Esophagus muscularis mucosa (tissue), 4 donors: ENCODE data around the gene AGXT.

Source experiments
- EP300 ChIP-seq: sonication (generic); formaldehyde crosslinking; IDR thresholded peaks from one replicate; pipeline ENCODE4 v1.6.1; 2017; ENCODE audit warnings: antibody characterized with exemption
- POLR2A ChIP-seq: fragments of 450-650 bp; IDR thresholded peaks from one replicate; pipeline ENCODE4 v1.6.1; 2017; ENCODE audit warnings: antibody characterized with exemption, moderate library complexity, mild to moderate bottlenecking, low read depth
- POLR2AphosphoS5 ChIP-seq, 2 donors: sonication (generic); formaldehyde crosslinking; IDR thresholded peaks; one replicate each; pipeline ENCODE4 v1.6.1; 2017; ENCODE audit warnings: antibody characterized with exemption in 2 of 2
- TF ChIP-seq, protein P1 (sequence below), 3 experiments: fragments of 200-600 bp in 2 of 3; fragments of 450-650 bp in 1 of 3; sonication (generic) in 2 of 3; IDR thresholded peaks; one replicate each; pipeline ENCODE4 v1.5.1; 2017 to 2019; ENCODE audit warnings: antibody characterized with exemption in 3 of 3, mild to moderate bottlenecking in 2 of 3, moderate library complexity in 1 of 3

GRCh38 chr2:240839152-240840143 lies 29.2 kb upstream of the AGXT start:
- TF ChIP-seq, protein P1, sequence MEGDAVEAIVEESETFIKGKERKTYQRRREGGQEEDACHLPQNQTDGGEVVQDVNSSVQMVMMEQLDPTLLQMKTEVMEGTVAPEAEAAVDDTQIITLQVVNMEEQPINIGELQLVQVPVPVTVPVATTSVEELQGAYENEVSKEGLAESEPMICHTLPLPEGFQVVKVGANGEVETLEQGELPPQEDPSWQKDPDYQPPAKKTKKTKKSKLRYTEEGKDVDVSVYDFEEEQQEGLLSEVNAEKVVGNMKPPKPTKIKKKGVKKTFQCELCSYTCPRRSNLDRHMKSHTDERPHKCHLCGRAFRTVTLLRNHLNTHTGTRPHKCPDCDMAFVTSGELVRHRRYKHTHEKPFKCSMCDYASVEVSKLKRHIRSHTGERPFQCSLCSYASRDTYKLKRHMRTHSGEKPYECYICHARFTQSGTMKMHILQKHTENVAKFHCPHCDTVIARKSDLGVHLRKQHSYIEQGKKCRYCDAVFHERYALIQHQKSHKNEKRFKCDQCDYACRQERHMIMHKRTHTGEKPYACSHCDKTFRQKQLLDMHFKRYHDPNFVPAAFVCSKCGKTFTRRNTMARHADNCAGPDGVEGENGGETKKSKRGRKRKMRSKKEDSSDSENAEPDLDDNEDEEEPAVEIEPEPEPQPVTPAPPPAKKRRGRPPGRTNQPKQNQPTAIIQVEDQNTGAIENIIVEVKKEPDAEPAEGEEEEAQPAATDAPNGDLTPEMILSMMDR (IDR thresholded peaks at IDR 0.05) = no peak
- no peak for TF ChIP-seq POLR2A
- no peak for TF ChIP-seq POLR2AphosphoS5 (IDR thresholded peaks at IDR 0.05)
- no peak for TF ChIP-seq EP300
